ENCODE results near the gene RCL1.

GRCh38 chr9:4839470-4839912 is 46.7 kb downstream of the RCL1 start:
- TF ChIP-seq CTCF (IDR thresholded peaks at IDR 0.05), result no peak
- no peak for TF ChIP-seq POLR2A (IDR thresholded peaks at IDR 0.05)
